SU-DHL-6 (cell line): ENCODE measurements around the gene RAP1GDS1.
"Not testable (repeated sequence)": the region's sequence is repeated elsewhere in the genome, so short reads cannot be mapped to it uniquely, and the experiment has no call there.

Experiments used
- H2AFZ ChIP-seq: fragments of 200-600 bp; sonication (generic); 2 replicates; pipeline ENCODE4 v1.6.1; 2014; ENCODE audit warnings: low read depth, mild to moderate bottlenecking, moderate library complexity, mixed read lengths, antibody characterized with exemption, low read length; ENCODE audit not compliant: severe bottlenecking
- H3F3A ChIP-seq: fragments of 200-600 bp; shearing (Covaris generic); 2 replicates; pipeline ENCODE4 v1.6.0; 2016; ENCODE audit warnings: antibody characterized with exemption, mild to moderate bottlenecking; ENCODE audit not compliant: insufficient read depth
- H3K27ac ChIP-seq: fragments of 200-600 bp; sonication (generic); 2 replicates; pipeline ENCODE4 v1.5.1; 2016; ENCODE audit warnings: low read depth, mild to moderate bottlenecking, low read length, moderate library complexity, mixed read lengths
- H3K27me3 ChIP-seq: fragments of 200-600 bp; sonication (generic), shearing (Covaris generic); 2 replicates; pipeline ENCODE4 v1.6.0; 2014; ENCODE audit warnings: mild to moderate bottlenecking, low read length
- H3K36me3 ChIP-seq: fragments of 200-600 bp; sonication (generic); 2 replicates; pipeline ENCODE4 v1.6.1; 2014; ENCODE audit warnings: mild to moderate bottlenecking, low read length, mixed read lengths
- H3K4me2 ChIP-seq: fragments of 300-600, 200-600 bp; shearing (Covaris generic), sonication (generic); 2 replicates; pipeline ENCODE4 v1.6.0; 2014; ENCODE audit warnings: low read length, low read depth, mild to moderate bottlenecking; ENCODE audit not compliant: poor library complexity, severe bottlenecking
- H3K4me3 ChIP-seq: fragments of 200-600 bp; sonication (generic); 2 replicates; pipeline ENCODE4 v1.5.1; 2014; ENCODE audit warnings: antibody characterized with exemption, low read length, mild to moderate bottlenecking, mixed read lengths; ENCODE audit not compliant: insufficient read depth, poor library complexity, severe bottlenecking
- H3K79me2 ChIP-seq: fragments of 200-600 bp; sonication (generic); 2 replicates; pipeline ENCODE4 v1.6.1; 2014; ENCODE audit warnings: mild to moderate bottlenecking, low read length, moderate library complexity; ENCODE audit not compliant: insufficient read depth
- H3K9ac ChIP-seq: fragments of 200-600 bp; sonication (generic); 2 replicates; pipeline ENCODE4 v1.7.0; 2014; ENCODE audit warnings: mild to moderate bottlenecking, low read length
- H3K9me2 ChIP-seq: fragments of 200-600 bp; sonication (generic); replicated peaks from 2 replicates; pipeline ENCODE4 v1.6.1; 2014; ENCODE audit warnings: low read length; ENCODE audit not compliant: insufficient read depth
- H3K9me3 ChIP-seq: fragments of 200-600 bp; sonication (generic); 2 replicates; pipeline ENCODE4 v1.6.1; 2014; ENCODE audit warnings: low read length, mixed read lengths; ENCODE audit not compliant: insufficient read depth
- H4K20me1 ChIP-seq: fragments of 200-600 bp; sonication (generic); 2 replicates; pipeline ENCODE4 v1.6.1; 2014; ENCODE audit warnings: low read depth, mild to moderate bottlenecking, antibody characterized with exemption, low read length, moderate library complexity, mixed read lengths
- EZH2phosphoT487 ChIP-seq: fragments of 200-600 bp; sonication (generic), shearing (Covaris generic); conservative IDR thresholded peaks from 2 replicates; pipeline ENCODE4 v1.6.1; 2018; ENCODE audit warnings: mild to moderate bottlenecking, antibody characterized with exemption, low read length, moderate library complexity, mixed read lengths
- TF ChIP-seq, protein P1 (sequence below): fragments of 200-600 bp; sonication (generic); IDR thresholded peaks from one replicate; pipeline ENCODE4 v1.5.1; 2017; ENCODE audit warnings: antibody characterized with exemption, mild to moderate bottlenecking, low read length, moderate library complexity; ENCODE audit not compliant: insufficient read depth, poor library complexity, severe bottlenecking

RAP1GDS1 gene

DNA sequence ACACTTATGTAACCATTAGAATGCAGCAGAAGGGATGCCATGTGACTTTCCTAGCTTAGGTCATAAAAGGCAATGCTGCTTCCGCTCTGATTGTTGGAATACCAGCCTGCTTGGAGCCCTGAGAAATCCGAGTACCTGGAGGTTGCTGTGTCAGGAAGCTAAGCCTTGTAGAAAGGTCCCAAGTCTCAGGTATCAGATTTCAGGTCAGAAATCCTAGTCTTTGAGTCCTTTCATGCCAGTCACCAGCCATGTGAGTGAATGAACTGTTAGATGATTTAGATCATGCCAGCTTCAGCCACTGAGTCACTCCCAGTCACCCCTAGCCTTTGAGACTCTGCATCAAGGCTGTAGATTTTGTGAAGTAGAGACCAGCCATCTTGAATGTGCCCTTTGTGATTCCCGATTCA is 23.5 kb downstream of the RAP1GDS1 start:
- no peak overlapping the region for H2AFZ ChIP-seq
- H3F3A ChIP-seq = no peaks in the 10 kb centered on the region
- H3K4me2 ChIP-seq = no peak overlapping the region
- no peak overlapping the region for H3K4me3 ChIP-seq
- H3K27me3 ChIP-seq = no peaks in the 10 kb centered on the region
- no peaks in the 10 kb centered on the region for H3K36me3 ChIP-seq
- TF ChIP-seq, protein P1, sequence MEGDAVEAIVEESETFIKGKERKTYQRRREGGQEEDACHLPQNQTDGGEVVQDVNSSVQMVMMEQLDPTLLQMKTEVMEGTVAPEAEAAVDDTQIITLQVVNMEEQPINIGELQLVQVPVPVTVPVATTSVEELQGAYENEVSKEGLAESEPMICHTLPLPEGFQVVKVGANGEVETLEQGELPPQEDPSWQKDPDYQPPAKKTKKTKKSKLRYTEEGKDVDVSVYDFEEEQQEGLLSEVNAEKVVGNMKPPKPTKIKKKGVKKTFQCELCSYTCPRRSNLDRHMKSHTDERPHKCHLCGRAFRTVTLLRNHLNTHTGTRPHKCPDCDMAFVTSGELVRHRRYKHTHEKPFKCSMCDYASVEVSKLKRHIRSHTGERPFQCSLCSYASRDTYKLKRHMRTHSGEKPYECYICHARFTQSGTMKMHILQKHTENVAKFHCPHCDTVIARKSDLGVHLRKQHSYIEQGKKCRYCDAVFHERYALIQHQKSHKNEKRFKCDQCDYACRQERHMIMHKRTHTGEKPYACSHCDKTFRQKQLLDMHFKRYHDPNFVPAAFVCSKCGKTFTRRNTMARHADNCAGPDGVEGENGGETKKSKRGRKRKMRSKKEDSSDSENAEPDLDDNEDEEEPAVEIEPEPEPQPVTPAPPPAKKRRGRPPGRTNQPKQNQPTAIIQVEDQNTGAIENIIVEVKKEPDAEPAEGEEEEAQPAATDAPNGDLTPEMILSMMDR = no peak
- peaks cover 22% of the 10 kb centered on the region for H3K79me2 ChIP-seq
- no peak overlapping the region for H3K9ac ChIP-seq
- no peaks in the 10 kb centered on the region for H3K9me2 ChIP-seq
- no peak overlapping the region for H3K27ac ChIP-seq
- no peaks in the 10 kb centered on the region for H3K9me3 ChIP-seq
- no peaks in the 10 kb centered on the region for H4K20me1 ChIP-seq

DNA sequence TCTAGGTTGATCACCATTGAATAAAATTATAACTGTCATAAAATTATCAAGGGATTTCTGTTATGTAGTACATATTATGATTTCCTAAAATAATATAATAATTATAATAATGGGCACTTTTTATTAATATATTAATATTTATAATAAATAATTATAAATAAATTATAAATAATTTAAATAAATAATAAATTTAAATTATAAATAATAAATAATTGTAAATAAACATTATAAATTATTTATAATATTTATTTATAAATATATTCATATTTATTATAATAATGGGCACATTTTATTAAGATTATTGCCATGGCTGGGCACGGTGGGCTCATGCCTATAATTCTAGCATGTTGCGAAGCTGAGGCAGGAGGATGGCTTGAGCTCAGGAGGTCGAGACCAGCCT is 24.5 kb downstream of the RAP1GDS1 start:
- H3K79me2 ChIP-seq = peaks cover 32% of the 10 kb centered on the region
- no peak overlapping the region for H3K4me2 ChIP-seq
- no peaks in the 10 kb centered on the region for H4K20me1 ChIP-seq
- no peak overlapping the region for H3K4me3 ChIP-seq
- no peaks in the 10 kb centered on the region for H3F3A ChIP-seq
- no peaks in the 10 kb centered on the region for H3K9me2 ChIP-seq
- no peaks in the 10 kb centered on the region for H3K9me3 ChIP-seq
- H2AFZ ChIP-seq = no peak overlapping the region
- no peak overlapping the region for H3K27ac ChIP-seq
- TF ChIP-seq EZH2phosphoT487 = no peak
- TF ChIP-seq, protein P1 = no peak
- no peaks in the 10 kb centered on the region for H3K36me3 ChIP-seq
- no peak overlapping the region for H3K9ac ChIP-seq
- H3K27me3 ChIP-seq = no peaks in the 10 kb centered on the region

DNA sequence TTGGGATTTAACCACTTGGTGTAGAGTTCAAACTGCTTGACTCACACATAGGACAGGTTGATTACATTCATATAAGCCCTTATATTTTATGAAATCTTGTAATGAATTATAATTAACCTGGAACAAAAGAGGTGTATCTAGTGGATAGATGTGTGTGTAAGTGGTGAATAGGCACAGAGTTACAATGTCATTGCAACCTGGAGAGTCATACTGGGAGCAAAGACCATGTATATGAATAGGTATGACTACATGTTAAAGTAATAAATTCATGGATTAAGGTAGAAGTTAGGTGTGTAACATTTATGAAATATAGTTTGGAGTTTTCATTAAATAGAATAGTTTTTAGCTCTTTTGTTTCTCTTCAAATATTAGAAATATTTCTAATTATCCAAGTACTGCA is 26.1 kb downstream of the RAP1GDS1 start:
- Histone ChIP-seq H3K9me3 (no peaks in the 10 kb centered on the region), H3K4me2 (no peak overlapping the region), H3K36me3 (no peaks in the 10 kb centered on the region), H3K79me2 (peaks cover 47% of the 10 kb centered on the region), H3K9ac (no peak overlapping the region), H3K27ac (peak overlapping the region; percentile 7; the same call in 1 of the 2 replicates), H3K27me3 (no peaks in the 10 kb centered on the region), H3K4me3 (no peak overlapping the region), H2AFZ (no peak overlapping the region), H3F3A (no peaks in the 10 kb centered on the region; the same call in 1 of the 2 replicates), H4K20me1 (no peaks in the 10 kb centered on the region), H3K9me2 (no peaks in the 10 kb centered on the region)
- TF ChIP-seq, protein P1 = no peak

DNA sequence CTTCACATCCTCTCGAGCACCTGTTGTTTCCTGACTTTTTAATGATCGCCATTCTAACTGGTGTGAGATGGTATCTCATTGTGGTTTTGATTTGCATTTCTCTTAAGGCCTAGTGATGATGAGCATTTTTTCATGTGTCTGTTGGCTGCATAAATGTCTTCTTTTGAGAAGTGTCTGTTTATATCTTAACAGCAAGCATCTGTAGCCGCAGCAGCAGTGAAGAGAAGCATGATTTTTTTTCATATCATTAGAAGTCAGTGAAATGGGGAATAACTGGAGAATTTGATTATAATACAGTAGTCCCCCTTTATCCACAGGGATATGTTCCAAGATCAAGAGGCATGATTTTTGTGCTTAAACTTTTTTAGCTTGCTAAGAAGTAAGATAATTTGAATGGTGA is 27.5 kb downstream of the RAP1GDS1 start:
- H2AFZ ChIP-seq, H3K36me3 ChIP-seq, H3K4me3 ChIP-seq, H3F3A ChIP-seq, H3K9ac ChIP-seq, H3K9me2 ChIP-seq, H3K9me3 ChIP-seq, H3K27me3 ChIP-seq, H4K20me1 ChIP-seq: not testable (repeated sequence)
- peak overlapping the region; percentile 47 for H3K27ac ChIP-seq
- H3K4me2 ChIP-seq = peak overlapping the region; percentile 49
- H3K79me2 ChIP-seq = peaks cover 39% of the 10 kb centered on the region
